ENCODE data around the gene CHD2. TPM values are rescaled to one million over a fixed set of nuclear protein-coding genes. Genes with fewer than 3 reads are reported as not detected.

The CHD2 gene
- polyA plus RNA-seq, 2 donors: 25.8 to 32.8 TPM

Other genes starting within 250 kb of the CHD2 start
- gene FAM174B, start 244.5 kb upstream of the CHD2 start, polyA plus RNA-seq: 1 to 10 TPM; 3.7 to 7.3 TPM
- gene RGMA, start 188.9 kb downstream of the CHD2 start, polyA plus RNA-seq: 10 to 100 TPM; 27.7 to 30.9 TPM